Stimulated activated naive B cell treated with anti-CD40 and anti-IgM and Interleukin-4, amounts not matched to agents 10 μg/mL and 1 μg/mL and 100 μg/mL, for 72 hours (primary cell): ENCODE results near the gene WDR7.

Experiments
- ATAC-seq, 2 donors: fragments of 150-1000 bp; cut with Tn5 transposase; replicated peaks; 2 replicates each; pipeline ENCODE4 v1.10.0; 2021; ENCODE audit warnings: moderate library complexity in 1 of 2
- DNase-seq: peaks from one replicate; pipeline ENCODE4 v3.0.0; 2021
- H3K27ac Mint-ChIP-seq: one replicate; pipeline ENCODE4 v1.8.0; 2022; ENCODE audit warnings: mild to moderate bottlenecking, mixed read lengths
- H3K27me3 Mint-ChIP-seq, 2 donors: one replicate each; pipeline ENCODE4 v1.8.0; 2022; ENCODE audit warnings: mixed read lengths in 2 of 2
- H3K36me3 Mint-ChIP-seq, 2 donors: one replicate each; pipeline ENCODE4 v1.8.0; 2022; ENCODE audit warnings: mixed read lengths in 2 of 2, mild to moderate bottlenecking in 1 of 2
- H3K4me1 Mint-ChIP-seq, 2 donors: one replicate each; pipeline ENCODE4 v1.8.0; 2022; ENCODE audit warnings: mixed read lengths in 2 of 2, mild to moderate bottlenecking in 1 of 2
- H3K4me3 Mint-ChIP-seq, 2 donors: one replicate each; pipeline ENCODE4 v1.8.0; 2022; ENCODE audit warnings: mild to moderate bottlenecking in 2 of 2, mixed read lengths in 2 of 2, moderate library complexity in 1 of 2
- H3K9me3 Mint-ChIP-seq, 2 donors: one replicate each; pipeline ENCODE4 v1.8.0; 2022; ENCODE audit warnings: mixed read lengths in 2 of 2, mild to moderate bottlenecking in 1 of 2

Gene WDR7

GRCh38 chr18:56721491-56721890 is 70.3 kb downstream of the WDR7 start:
- H3K4me3 Mint-ChIP-seq: no peak overlapping the region
- H3K27me3 Mint-ChIP-seq: no peaks in the 10 kb centered on the region
- ATAC-seq (no peak), DNase-seq (no peak)
- H3K36me3 Mint-ChIP-seq: peaks cover 17 to 45% of the 10 kb centered on the region in 2 donors
- peaks cover 0 to 4% of the 10 kb centered on the region in 2 donors for H3K4me1 Mint-ChIP-seq
- H3K9me3 Mint-ChIP-seq: peaks cover 0 to 2% of the 10 kb centered on the region in 2 donors
- H3K27ac Mint-ChIP-seq: no peak overlapping the region

DNA sequence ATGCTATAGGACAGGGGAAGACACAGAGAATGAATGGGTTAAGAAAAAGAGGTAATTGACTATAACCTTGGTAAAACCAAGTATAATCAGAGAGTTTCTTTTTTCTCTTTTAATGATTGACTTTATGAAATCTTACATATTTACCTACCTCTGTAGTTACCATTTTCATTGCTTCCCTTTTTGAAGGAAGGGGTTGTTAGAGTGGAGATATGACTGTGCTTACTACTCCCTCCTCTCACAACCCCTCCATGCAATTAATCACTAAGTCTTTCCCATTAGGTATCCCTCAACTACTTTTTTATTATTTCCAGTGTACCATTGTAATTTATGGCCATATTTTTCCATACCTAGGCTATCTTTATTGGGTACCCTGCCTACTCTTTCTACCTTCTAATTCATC is 71.4 kb downstream of the WDR7 start:
- Mint-ChIP-seq H3K4me3 (no peak overlapping the region), H3K27me3 (no peaks in the 10 kb centered on the region), H3K9me3 (peaks cover 0 to 5% of the 10 kb centered on the region in 2 donors), H3K27ac (no peak overlapping the region), H3K4me1 (peaks cover 2 to 4% of the 10 kb centered on the region in 2 donors), H3K36me3 (peaks cover 26 to 51% of the 10 kb centered on the region in 2 donors)
- DNase-seq: no peak
- ATAC-seq: no peak

- no peak overlapping the region for H3K4me3 Mint-ChIP-seq
- H3K4me1 Mint-ChIP-seq: peaks cover 2 to 5% of the 10 kb centered on the region in 2 donors
- ATAC-seq: no peak
- no peak overlapping the region for H3K27ac Mint-ChIP-seq
- DNase-seq: no peak
- peaks cover 0 to 5% of the 10 kb centered on the region in 2 donors for H3K9me3 Mint-ChIP-seq
- peaks cover 31 to 53% of the 10 kb centered on the region in 2 donors for H3K36me3 Mint-ChIP-seq
- no peaks in the 10 kb centered on the region for H3K27me3 Mint-ChIP-seq
Observed at GRCh38 chr18:56723068-56723467, 71.9 kb downstream of the WDR7 start.

DNA sequence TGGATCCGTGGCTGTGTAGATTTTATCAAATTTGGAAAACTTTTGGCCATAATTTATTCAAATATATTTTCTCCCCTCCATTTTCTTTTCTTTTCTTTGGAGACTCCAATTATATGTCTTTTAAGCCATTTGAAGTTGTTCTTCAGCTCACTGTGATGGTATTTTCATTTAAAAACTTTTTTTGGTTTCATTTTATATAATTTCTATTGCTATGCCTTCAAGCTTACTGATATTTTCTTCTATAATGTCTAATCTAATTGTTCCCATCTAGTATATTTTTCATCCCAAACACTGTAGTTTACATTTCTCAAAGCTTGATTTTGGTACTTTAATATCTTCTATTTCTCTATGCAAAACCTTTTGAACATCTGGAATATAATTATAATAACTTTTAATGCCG is 72.5 kb downstream of the WDR7 start:
- H3K9me3 Mint-ChIP-seq: peaks cover 0 to 5% of the 10 kb centered on the region in 2 donors
- peaks cover 35 to 57% of the 10 kb centered on the region in 2 donors for H3K36me3 Mint-ChIP-seq
- DNase-seq (no peak), ATAC-seq (no peak)
- no peak overlapping the region for H3K4me3 Mint-ChIP-seq
- peaks cover 2 to 5% of the 10 kb centered on the region in 2 donors for H3K4me1 Mint-ChIP-seq
- H3K27me3 Mint-ChIP-seq: no peaks in the 10 kb centered on the region
- no peak overlapping the region for H3K27ac Mint-ChIP-seq

DNA sequence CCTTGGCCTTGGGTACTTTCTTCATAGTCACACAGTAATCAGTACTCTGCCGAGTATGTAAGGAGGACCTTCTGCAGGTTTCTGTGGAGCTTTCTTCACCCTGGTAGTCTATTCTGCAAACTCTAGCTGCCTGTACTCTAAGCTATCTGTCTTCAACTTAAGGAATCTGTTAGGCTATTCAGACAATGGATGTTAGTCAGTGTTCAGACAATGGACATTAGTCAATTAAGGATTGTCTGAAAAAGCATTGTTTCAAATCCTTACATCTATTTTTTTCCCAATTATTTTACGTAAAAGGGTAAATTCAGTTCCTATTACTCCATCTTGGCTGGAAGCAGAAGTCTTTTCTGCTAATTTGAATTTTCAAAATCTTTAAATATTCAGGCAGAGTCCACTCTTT is 75.7 kb downstream of the WDR7 start:
- no peaks in the 10 kb centered on the region for H3K27me3 Mint-ChIP-seq
- ATAC-seq: no peak
- peaks cover 2 to 5% of the 10 kb centered on the region in 2 donors for H3K4me1 Mint-ChIP-seq
- peaks cover 39 to 58% of the 10 kb centered on the region in 2 donors for H3K36me3 Mint-ChIP-seq
- H3K4me3 Mint-ChIP-seq: no peak overlapping the region
- DNase-seq: no peak
- H3K9me3 Mint-ChIP-seq: peaks cover 0 to 8% of the 10 kb centered on the region in 2 donors
- no peak overlapping the region for H3K27ac Mint-ChIP-seq

GRCh38 chr18:56727399-56727798 is 76.2 kb downstream of the WDR7 start:
- no peak for ATAC-seq
- H3K4me3 Mint-ChIP-seq: no peak overlapping the region
- peaks cover 2 to 5% of the 10 kb centered on the region in 2 donors for H3K4me1 Mint-ChIP-seq
- peaks cover 0 to 8% of the 10 kb centered on the region in 2 donors for H3K9me3 Mint-ChIP-seq
- peaks cover 40 to 57% of the 10 kb centered on the region in 2 donors for H3K36me3 Mint-ChIP-seq
- no peak overlapping the region for H3K27ac Mint-ChIP-seq
- no peak for DNase-seq
- H3K27me3 Mint-ChIP-seq: no peaks in the 10 kb centered on the region

DNA sequence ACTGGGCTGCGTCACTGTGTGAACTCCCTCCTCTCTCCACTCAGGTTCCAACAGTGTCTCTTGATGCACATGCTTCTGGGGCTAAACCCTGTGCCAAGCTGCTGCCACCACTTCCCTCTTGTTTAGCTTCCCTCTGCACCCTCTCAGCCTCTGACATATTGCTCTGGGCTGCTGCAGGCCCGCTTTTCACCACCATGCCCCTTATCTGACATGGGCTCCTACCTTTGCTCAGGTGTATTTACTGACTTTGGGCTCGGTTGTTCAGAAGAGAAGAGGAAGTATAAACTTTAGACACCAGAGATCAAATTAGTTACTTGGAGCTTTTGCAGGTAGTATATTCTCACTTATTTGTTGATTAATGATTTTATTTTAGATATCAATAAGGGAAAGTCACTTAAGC is 77.6 kb downstream of the WDR7 start:
- ATAC-seq (no peak), DNase-seq (no peak)
- peaks cover 0 to 6% of the 10 kb centered on the region in 2 donors for H3K9me3 Mint-ChIP-seq
- H3K4me3 Mint-ChIP-seq: no peak overlapping the region
- no peaks in the 10 kb centered on the region for H3K27me3 Mint-ChIP-seq
- no peak overlapping the region for H3K27ac Mint-ChIP-seq
- H3K36me3 Mint-ChIP-seq: peaks cover 38 to 49% of the 10 kb centered on the region in 2 donors
- peaks cover 2 to 5% of the 10 kb centered on the region in 2 donors for H3K4me1 Mint-ChIP-seq

DNA sequence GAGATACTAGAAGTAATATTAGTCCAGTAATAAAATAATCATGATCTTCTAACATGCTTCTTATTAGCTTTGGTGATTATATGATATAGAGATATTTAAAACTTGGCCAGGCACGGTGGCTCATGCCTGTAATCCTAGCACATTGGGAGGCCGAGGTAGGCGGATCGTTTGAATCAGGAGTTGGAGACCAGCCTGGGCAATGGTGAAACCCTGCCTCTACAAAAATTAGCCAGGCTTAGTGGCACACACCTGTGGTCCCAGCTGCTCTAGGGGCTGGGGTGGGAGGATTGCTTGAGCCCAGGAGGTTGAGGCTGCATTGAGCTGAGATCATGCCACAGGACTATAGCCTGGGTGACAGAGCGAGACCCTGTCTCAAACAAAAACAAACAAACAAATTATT is 87.0 kb downstream of the WDR7 start:
- no peaks in the 10 kb centered on the region for H3K9me3 Mint-ChIP-seq
- ATAC-seq (no peak), DNase-seq (no peak)
- peaks cover 18 to 30% of the 10 kb centered on the region in 2 donors for H3K36me3 Mint-ChIP-seq
- H3K4me1 Mint-ChIP-seq: no peaks in the 10 kb centered on the region
- no peak overlapping the region for H3K27ac Mint-ChIP-seq
- H3K4me3 Mint-ChIP-seq: no peak overlapping the region
- H3K27me3 Mint-ChIP-seq: no peaks in the 10 kb centered on the region

- Mint-ChIP-seq H3K27me3 (no peaks in the 10 kb centered on the region), H3K9me3 (no peaks in the 10 kb centered on the region), H3K27ac (no peak overlapping the region), H3K4me1 (no peaks in the 10 kb centered on the region), H3K36me3 (peaks cover 16 to 20% of the 10 kb centered on the region in 2 donors), H3K4me3 (no peak overlapping the region)
- ATAC-seq (no peak), DNase-seq (no peak)
Observed at GRCh38 chr18:56739731-56740130, 88.6 kb downstream of the WDR7 start.

DNA sequence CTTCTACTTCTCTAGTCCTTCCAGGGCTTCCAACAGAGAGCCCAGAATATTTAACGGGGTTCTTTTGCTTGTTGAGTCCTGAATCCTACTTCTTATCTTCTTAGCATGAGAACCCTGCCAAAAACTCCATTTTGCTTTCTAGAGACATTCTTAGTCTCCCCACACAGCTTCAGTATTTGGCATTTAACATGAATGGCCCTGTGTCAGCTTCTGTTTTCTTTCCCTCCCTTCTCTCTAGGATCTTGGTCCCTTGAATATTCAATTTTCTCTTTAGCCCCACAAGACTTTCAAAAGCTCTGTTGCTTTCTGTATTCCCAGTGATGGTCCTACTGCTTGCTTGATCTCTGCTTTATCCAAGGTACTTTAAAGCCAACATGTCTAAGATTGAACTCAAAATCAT is 89.5 kb downstream of the WDR7 start:
- Mint-ChIP-seq H3K27ac (no peak overlapping the region), H3K27me3 (no peaks in the 10 kb centered on the region), H3K4me3 (no peak overlapping the region), H3K4me1 (no peaks in the 10 kb centered on the region), H3K9me3 (no peaks in the 10 kb centered on the region), H3K36me3 (peaks cover 12 to 13% of the 10 kb centered on the region in 2 donors)
- ATAC-seq (no peak), DNase-seq (no peak)

- Mint-ChIP-seq H3K27me3 (no peaks in the 10 kb centered on the region), H3K4me1 (peaks cover 4 to 9% of the 10 kb centered on the region in 2 donors), H3K4me3 (no peak overlapping the region), H3K36me3 (peaks cover 7 to 9% of the 10 kb centered on the region in 2 donors), H3K27ac (no peak overlapping the region), H3K9me3 (no peaks in the 10 kb centered on the region)
- no peak for ATAC-seq
- DNase-seq: no peak
Observed at GRCh38 chr18:56741685-56742084, 90.5 kb downstream of the WDR7 start.

DNA sequence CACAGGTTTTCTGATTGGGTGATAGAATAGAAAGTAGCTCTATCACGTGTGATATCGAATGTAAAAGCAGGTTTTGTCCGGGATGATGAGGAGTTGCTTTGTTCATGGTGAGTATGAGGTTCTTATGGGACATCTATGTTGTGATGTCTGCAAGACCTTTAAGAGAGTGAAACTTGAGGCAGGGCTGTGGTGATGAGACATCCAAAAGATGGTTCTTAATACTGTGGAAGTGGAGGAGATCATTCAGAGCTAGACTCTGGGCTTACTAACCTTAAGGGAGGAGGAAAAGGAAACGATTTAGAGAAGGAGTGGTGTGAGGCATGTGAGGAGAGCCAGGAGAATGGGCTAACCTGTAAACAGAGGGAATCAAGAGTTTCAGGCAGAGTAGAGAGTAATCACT is 92.0 kb downstream of the WDR7 start:
- no peak for ATAC-seq
- no peak for DNase-seq
- peaks cover 6 to 15% of the 10 kb centered on the region in 2 donors for H3K36me3 Mint-ChIP-seq
- no peak overlapping the region for H3K27ac Mint-ChIP-seq
- H3K4me3 Mint-ChIP-seq: no peak overlapping the region
- H3K27me3 Mint-ChIP-seq: no peaks in the 10 kb centered on the region
- H3K4me1 Mint-ChIP-seq: peaks cover 17 to 20% of the 10 kb centered on the region in 2 donors
- no peaks in the 10 kb centered on the region for H3K9me3 Mint-ChIP-seq

DNA sequence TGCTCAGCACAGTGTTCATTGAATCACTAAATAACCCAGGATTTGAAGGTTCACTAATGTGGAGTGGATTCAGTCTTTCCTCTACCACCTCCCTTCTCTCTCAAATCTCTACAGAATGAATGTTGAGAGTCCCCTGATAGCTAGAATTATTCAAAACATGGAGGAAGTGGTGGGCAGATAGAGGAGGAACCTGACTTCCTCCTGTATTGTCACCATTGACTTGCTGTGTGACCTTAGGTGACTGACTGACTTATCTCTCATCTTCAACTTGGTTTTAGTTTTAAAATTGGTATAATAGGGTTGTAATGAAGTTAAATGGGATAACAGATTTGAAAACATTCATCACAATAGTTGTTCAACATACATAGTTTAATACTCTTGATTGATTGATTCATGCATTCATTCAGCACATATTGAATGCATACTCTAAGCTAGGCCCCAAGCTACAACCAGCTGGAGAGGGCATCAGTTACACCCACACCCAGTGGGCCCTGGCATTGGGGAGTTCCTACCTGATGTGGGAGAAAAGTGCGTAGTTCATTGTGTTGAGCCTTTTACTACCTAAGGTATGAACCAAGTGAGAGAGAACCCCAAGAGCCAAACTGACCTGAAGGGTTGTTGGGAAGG is 96.0 kb downstream of the WDR7 start:
- ATAC-seq (peak; percentile 84 to 86), DNase-seq (no peak)
- Mint-ChIP-seq H3K27ac (peak overlapping the region; percentile 63), H3K9me3 (no peaks in the 10 kb centered on the region), H3K4me3 (no peak overlapping the region), H3K36me3 (peaks cover 3 to 11% of the 10 kb centered on the region in 2 donors), H3K27me3 (no peaks in the 10 kb centered on the region), H3K4me1 (peaks cover 17 to 20% of the 10 kb centered on the region in 2 donors)

DNA sequence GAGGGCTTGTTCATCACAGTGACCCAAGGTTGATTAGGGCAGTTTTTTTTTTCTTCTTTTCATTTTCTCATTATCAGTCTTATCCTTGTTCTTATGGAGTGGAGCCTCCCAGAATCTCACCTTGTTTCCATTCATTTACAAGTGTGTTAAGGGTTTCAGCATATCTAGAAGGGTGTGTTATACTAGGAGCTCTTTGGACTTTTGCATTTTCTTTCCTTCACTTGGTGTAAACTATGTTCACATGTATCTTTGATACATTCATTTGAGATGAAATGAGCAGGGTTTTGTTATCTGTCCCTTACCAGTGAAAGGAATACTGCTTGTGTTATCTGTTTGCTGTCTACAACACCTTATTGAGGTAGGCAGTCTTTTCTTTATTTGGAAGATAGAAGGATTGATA is 96.7 kb downstream of the WDR7 start:
- DNase-seq (no peak), ATAC-seq (no peak)
- Mint-ChIP-seq H3K36me3 (peaks cover 3 to 11% of the 10 kb centered on the region in 2 donors), H3K4me1 (peaks cover 17 to 20% of the 10 kb centered on the region in 2 donors), H3K4me3 (no peak overlapping the region), H3K27ac (no peak overlapping the region), H3K9me3 (no peaks in the 10 kb centered on the region), H3K27me3 (no peaks in the 10 kb centered on the region)

DNA sequence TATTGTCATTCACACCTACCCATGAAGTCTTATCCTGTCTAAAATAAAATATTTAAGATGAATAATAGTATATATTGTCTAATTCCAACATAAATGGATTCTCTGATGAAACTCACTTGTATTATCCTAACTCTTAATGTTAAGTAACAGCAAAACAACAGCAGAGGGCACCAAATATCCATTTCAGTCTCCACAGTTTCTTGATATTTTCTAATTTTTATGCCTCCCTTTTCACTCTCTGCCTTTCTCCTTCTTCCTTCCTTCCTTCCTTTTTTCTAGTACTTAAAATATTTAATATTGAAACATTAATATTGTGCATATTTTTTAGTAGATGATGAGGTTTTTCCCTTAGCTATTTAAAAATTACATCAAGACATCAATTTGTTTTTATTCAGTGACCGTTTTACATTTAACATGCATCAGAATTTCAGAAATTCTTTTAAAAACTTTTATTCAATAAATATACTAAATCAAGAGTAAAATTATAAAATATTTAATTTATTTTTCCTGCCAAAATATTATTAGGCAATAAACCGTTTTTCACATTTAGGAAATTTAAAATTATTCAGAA is 97.6 kb downstream of the WDR7 start:
- no peaks in the 10 kb centered on the region for H3K27me3 Mint-ChIP-seq
- H3K4me1 Mint-ChIP-seq: peaks cover 17 to 20% of the 10 kb centered on the region in 2 donors
- no peak overlapping the region for H3K4me3 Mint-ChIP-seq
- ATAC-seq: no peak
- no peaks in the 10 kb centered on the region for H3K9me3 Mint-ChIP-seq
- DNase-seq: no peak
- H3K36me3 Mint-ChIP-seq: peaks cover 3 to 11% of the 10 kb centered on the region in 2 donors
- H3K27ac Mint-ChIP-seq: no peak overlapping the region
